ENCODE measurements around the gene PCSK7. TPM values are rescaled to one million over a fixed set of nuclear protein-coding genes. Genes with fewer than 3 reads are reported as not detected.

PCSK7 gene
- total RNA-seq, 2 experiments from 2014 or later: 229 to 247 TPM

- peaks cover 41% of the 10 kb centered on the region for H3K36me3 Mint-ChIP-seq (ENCODE audit: low read depth)
- Histone ChIP-seq H3K4me3 (ENCODE audit: low read length) (no peak overlapping the region), H3K9me3 (ENCODE audit: control insufficient read depth in 1 of 2, insufficient read depth in 1 of 2, low read length in 2 of 2) (no peaks in the 10 kb centered on the region), H3K27ac (ENCODE audit: low read depth in 1 of 2, low read length in 2 of 2) (no peak overlapping the region), H3K27me3 (ENCODE audit: control insufficient read depth in 1 of 2, insufficient read depth in 2 of 2, low read length in 2 of 2) (no peaks in the 10 kb centered on the region), H3K36me3 (ENCODE audit: insufficient read depth, low read length) (peaks cover 33% of the 10 kb centered on the region), H3K4me1 (ENCODE audit: insufficient read depth, low read length) (no peaks in the 10 kb centered on the region)
- H3K4me3 Mint-ChIP-seq: no peak overlapping the region
- ChIA-PET CTCF (interaction anchor here (1.3 kb wide), 1 partner anchor 10 kb away, joined by 5 read pairs; no protein-coding TSS in a partner anchor), POLR2A (interaction anchor here (0.8 to 3.0 kb wide), 3 partner anchors 8 to 58 kb away, joined by 3 to 16 read pairs (median 4); partner anchors contain the start of gene PAFAH1B2)
- TF ChIP-seq CTCF (IDR thresholded peaks at IDR 0.05): no peak
- no peak for DNase-seq
- ATAC-seq (ENCODE audit: poor library complexity): no peak
- intact Hi-C loops (cut with DNase I, micrococcal nuclease): no loop called here
- H3K27me3 Mint-ChIP-seq: no peaks in the 10 kb centered on the region
- H3K9me3 Mint-ChIP-seq: no peaks in the 10 kb centered on the region
- peaks cover 10% of the 10 kb centered on the region for H3K4me1 Mint-ChIP-seq (ENCODE audit: low read depth)
- peak overlapping the region; percentile 47 for H3K27ac Mint-ChIP-seq
These were observed 60.3 kb downstream of the PCSK7 start for GRCh38 chr11:117171404-117172061.

- ChIA-PET CTCF (interaction anchor here (0.7 kb wide), 1 partner anchor 65 kb away, joined by 3 read pairs; no protein-coding TSS in a partner anchor), POLR2A (interaction anchor here (3.0 kb wide), 1 partner anchor 27 kb away, joined by 16 read pairs; the partner anchor contains the start of gene PAFAH1B2)
- no peak overlapping the region for H3K27ac ChIP-seq (ENCODE audit: low read depth in 1 of 2, low read length in 2 of 2)
- Mint-ChIP-seq H3K27me3 (no peaks in the 10 kb centered on the region), H3K9me3 (no peaks in the 10 kb centered on the region), H3K36me3 (ENCODE audit: low read depth) (peaks cover 46% of the 10 kb centered on the region), H3K4me1 (ENCODE audit: low read depth) (peaks cover 10% of the 10 kb centered on the region), H3K27ac (no peak overlapping the region), H3K4me3 (no peak overlapping the region)
- H3K4me3 ChIP-seq (ENCODE audit: low read length): no peak overlapping the region
- TF ChIP-seq CTCF (IDR thresholded peaks at IDR 0.05): no peak
- no peak for DNase-seq
- no peak for ATAC-seq (ENCODE audit: poor library complexity)
- peaks cover 37% of the 10 kb centered on the region for H3K36me3 ChIP-seq (ENCODE audit: insufficient read depth, low read length)
- H3K27me3 ChIP-seq (ENCODE audit: control insufficient read depth in 1 of 2, insufficient read depth in 2 of 2, low read length in 2 of 2): no peaks in the 10 kb centered on the region
- no peaks in the 10 kb centered on the region for H3K9me3 ChIP-seq (ENCODE audit: control insufficient read depth in 1 of 2, insufficient read depth in 1 of 2, low read length in 2 of 2)
- H3K4me1 ChIP-seq (ENCODE audit: insufficient read depth, low read length): no peaks in the 10 kb centered on the region
- intact Hi-C loops (cut with DNase I, micrococcal nuclease): no loop called here
These were observed 60.9 kb downstream of the PCSK7 start for GRCh38 chr11:117171007-117171403.

DNA sequence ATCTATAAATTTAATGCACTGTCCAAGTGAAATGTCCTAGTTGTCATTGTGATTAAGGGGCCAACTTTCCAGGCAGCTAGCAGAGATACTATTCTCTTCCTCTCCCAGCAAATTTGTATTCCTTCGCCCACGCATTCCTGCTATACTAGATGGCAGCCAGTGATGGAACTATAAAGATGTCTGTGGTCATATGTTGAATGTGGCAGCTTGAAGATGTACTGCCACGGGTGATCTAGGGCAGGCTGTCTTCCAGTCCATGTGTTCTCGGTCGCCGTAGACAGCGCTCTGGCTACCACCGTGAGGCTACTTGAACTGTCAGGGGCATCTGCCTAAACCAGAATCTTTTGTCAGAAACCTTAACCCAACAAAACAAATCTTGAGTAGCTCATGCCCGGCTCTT is 61.7 kb downstream of the PCSK7 start:
- DNase-seq (no peak), ATAC-seq (ENCODE audit: poor library complexity) (no peak)
- POLR2A ChIA-PET: interaction anchor here (3.0 kb wide), 1 partner anchor 26 kb away, joined by 16 read pairs; the partner anchor contains the start of gene PAFAH1B2
- intact Hi-C loops (cut with DNase I, micrococcal nuclease): no loop called here
- peaks cover 44% of the 10 kb centered on the region for H3K36me3 ChIP-seq (ENCODE audit: insufficient read depth, low read length)
- Mint-ChIP-seq H3K4me3 (no peak overlapping the region), H3K36me3 (ENCODE audit: low read depth) (peaks cover 54% of the 10 kb centered on the region), H3K27ac (no peak overlapping the region), H3K27me3 (no peaks in the 10 kb centered on the region), H3K4me1 (ENCODE audit: low read depth) (peaks cover 10% of the 10 kb centered on the region), H3K9me3 (no peaks in the 10 kb centered on the region)
- no peaks in the 10 kb centered on the region for H3K9me3 ChIP-seq (ENCODE audit: control insufficient read depth in 1 of 2, insufficient read depth in 1 of 2, low read length in 2 of 2)
- no peak overlapping the region for H3K4me3 ChIP-seq (ENCODE audit: low read length)
- no peak overlapping the region for H3K27ac ChIP-seq (ENCODE audit: low read depth in 1 of 2, low read length in 2 of 2)
- CTCF ChIA-PET: interaction anchor here (0.7 to 1.2 kb wide), 3 partner anchors 8 to 354 kb away, joined by 3 read pairs; partner anchors contain the start of gene SIDT2
- no peaks in the 10 kb centered on the region for H3K4me1 ChIP-seq (ENCODE audit: insufficient read depth, low read length)
- no peak for TF ChIP-seq CTCF (IDR thresholded peaks at IDR 0.05)
- no peaks in the 10 kb centered on the region for H3K27me3 ChIP-seq (ENCODE audit: control insufficient read depth in 1 of 2, insufficient read depth in 2 of 2, low read length in 2 of 2)
